Stimulated activated CD4-positive, alpha-beta T cell treated with anti-CD3 and anti-CD28 coated beads, TNF-alpha, amount 100 ng/mL, for 48 hours (primary cell): ENCODE data around the gene KLHL33.

Experiments used
- DNase-seq, 3 donors: peaks; one replicate each; pipeline ENCODE4 v3.0.0-alpha.2; 2020; ENCODE audit warnings: low read depth in 3 of 3

The KLHL33 gene

DNA sequence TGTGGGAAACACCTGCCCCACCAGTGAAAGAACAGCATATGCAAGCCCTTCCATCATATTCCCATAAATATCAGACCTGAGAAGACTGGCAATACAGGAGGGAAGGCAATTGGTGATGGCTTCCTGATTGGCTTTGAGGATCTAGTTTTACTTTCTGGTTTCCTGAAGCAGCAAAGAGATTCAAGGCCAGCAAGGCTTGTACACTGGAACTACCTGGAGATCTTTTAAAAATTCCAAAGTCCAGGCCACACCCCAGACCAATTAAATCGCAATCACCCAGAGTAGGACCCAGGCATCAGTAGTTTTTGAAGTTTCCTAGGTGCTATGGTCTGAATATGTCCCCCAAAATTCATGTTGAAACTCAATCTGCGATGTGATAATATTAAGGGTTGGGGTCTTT lies 19.7 kb downstream of the KLHL33 start:
- no peak for DNase-seq

DNA sequence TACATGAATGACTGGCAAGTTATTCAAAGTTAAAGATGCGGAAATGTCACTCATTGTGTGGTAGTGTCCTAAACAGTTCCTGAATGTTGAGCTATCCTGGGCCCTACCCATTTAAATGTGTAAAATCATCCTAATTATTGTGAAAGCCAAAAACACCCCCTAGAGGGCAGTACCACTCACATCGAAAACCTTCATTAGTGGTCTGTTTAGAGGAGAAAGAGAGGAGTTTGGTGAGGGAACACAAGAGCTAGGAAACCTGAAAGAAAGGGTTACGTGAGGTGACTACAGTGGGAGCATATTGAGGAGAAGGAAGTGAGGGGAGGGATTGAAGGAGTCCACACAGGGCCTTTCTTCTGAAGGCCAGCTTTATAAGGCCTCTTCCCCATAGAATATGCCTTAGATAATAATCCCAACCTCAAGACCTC lies 20.2 kb downstream of the KLHL33 start:
- DNase-seq, result no peak

DNA sequence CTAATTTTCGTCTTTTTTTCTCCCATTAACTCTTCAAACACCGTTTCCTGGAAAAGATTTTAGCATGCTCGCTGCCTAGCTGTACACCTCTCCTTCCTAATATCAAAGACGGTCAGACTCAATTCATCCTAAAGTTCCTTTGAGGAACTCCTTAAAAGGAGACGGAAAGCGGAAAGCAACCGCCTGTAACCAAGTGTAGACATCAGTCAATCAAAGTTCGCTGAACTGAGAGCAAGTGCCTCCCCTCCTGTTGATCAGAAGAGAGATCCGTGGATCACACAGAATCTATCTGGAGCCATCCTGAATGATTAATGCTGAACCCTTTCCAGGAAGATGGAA lies 22.3 kb downstream of the KLHL33 start:
- no peak for DNase-seq

DNA sequence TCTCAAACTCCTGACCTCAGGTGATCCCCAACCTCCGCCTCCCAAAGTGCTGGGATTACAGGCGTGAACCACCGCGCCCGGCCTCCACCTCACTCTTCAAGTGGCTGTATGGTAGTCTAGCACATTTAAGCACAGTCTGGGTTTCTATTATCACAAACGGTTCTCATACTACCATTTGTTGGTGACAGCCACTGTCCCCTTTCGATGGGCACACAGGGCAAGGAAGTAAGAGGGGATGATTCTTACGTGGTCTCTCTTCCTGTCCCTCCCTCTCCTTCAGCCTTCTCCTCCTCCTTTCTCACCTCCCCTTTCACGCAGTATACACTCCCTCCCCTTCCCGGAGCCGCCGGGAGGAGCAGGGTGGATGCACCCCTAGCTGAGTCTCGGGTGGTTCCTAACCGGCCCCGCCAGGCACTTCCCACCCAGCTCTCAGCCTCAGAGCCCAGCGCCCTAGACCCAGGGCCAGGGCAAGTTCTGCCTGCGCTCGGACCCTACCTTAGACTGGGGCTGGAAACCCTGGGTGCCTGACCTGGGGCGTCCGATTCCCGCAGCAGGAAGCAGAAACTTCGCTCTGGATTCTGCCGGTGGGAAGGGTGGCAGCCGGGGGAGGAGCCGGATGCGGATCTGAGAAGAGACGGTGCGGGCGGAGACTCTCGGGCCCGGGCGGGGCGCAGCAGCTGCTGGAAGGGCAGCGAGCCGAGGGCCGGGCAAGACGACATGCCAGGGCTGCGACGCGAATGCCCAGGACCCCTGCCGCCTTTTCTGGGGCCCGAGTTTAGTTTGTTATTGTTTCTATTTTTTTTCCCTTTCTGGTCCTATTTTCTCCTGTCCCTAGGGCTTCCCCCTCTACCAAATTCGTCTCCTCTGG lies 22.9 kb downstream of the KLHL33 start, which contains the start of gene TEP1:
TSS of gene TEP1 (minus strand) at position 626 of the 868 bp plus-strand sequence. CDS start 5,062 bp downstream, outside the sequence.
- DNase-seq, result peak; percentile 62 to 76 (median 62)

DNA sequence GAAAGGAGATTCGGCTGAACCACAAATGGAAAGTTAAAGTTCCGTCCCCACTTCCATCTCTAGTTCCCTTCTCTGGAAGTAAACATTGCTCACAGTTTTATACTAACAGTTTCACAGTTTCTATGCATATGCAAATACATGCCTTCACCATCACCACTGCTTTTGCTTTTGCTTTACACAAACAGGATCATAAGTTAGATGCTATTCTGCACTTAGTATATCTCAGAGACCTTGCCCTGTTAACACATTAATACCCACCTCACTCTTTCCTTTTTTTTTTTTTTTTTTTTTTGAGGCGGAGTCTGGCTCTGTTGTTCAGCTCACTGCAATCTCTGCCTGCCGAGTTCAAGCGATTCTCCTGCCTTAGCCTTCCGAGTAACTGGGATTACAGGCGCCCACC lies 23.6 kb downstream of the KLHL33 start:
- no peak for DNase-seq

DNA sequence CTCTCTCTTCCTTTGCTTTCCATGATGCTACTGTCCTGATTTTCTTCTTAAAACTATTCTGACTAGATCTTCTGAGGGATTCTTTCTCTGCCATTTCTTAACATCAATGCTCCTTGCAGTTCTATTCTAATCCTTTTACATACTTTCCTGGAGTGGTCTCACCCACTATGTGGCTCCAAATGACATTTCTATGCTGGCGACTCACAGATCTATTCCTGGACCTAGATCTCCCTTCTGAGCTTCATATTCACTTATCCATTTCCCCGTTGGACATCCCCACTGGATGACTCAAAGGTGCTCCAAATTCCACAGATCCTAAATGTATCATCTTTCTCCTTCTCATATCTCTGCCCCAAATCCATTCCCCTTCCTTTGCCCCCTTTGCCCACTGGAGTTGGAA lies 26.7 kb downstream of the KLHL33 start:
- DNase-seq, result no peak

DNA sequence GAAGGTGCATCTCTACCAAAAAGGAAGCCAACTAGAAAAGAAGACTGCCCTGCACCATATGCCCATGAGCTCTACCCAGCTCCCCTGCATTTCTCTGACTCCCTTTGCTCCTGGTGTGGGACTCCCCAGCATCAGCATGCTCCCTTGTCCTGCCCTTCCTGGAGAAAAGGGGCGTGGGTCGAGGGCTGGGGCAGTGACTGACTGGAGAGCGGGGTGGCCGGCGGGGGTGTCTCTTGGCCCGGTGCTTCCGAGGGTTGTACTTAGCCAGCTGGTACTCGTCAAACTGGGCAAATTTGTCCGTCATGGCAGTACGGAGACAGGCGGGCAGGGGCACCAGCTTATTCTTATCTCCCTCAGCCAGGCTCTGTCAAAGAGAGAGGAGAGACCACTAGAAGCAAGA lies 32.4 kb downstream of the KLHL33 start:
- DNase-seq, result no peak

DNA sequence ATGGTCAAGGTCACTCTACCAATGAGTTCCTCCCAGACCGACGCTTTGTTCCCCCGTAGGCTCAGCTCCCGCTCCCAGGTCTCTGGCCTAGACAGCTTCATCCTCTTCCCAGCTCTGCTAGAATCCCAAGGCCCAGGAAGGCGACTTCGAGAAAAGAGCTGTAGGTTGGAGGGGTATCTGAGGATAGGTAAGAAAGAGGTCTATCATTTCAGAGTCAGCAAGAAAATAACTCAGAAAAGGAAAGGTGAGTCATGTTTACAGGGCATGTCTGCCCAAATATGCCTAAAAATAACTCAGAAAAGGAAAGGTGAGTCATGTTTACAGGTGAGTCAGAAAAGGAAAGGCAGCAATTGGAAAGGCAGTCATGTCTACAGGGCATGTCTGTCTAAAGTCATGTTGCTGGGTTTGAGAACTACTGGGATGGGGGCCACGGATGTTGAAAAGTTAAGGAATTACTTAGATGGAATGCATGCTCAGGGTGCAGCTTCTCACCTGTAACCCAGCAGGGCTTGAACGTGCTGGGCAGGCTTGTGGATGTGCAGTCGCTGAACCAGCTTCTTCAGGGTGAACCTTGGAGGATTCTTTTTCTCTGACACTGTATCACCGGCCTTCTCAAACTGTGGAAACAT lies 34.9 kb downstream of the KLHL33 start:
- DNase-seq, result no peak

DNA sequence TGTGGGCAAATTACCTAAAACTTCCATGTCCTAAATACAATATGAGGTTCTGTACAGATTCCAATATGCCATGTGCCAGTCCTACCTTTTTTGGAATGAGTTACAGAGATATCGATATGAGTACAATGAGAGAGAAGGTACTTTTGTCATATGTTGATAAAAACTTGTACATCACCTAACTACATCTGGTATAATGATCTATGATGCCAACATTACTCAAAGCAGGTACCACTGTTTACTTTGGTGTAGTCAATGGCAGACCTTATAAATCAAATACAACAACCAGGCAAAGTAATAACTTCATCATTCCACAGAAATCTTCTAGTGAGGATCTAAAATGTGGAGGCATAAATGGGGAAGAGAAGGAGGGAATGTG lies 35.4 kb downstream of the KLHL33 start:
- DNase-seq, result no peak

DNA sequence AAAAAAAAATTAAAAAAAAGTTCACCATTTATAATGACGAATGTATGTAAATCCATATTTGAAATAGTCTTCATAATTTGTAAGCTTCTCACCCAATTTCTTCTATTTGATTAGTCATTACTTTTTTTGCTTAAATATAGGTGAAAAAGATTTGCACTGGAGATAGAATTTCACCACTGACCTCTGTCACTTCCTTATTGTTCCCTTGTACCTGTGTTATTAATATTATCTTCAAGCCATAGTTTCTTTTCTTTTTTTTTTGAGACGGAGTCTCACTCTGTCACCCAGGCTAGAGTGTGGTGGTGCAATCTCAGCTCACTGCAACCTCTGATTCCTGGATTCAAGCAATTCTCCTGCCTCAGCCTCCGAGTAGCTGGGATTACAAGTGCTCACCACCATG lies 38.5 kb downstream of the KLHL33 start:
- no peak for DNase-seq

DNA sequence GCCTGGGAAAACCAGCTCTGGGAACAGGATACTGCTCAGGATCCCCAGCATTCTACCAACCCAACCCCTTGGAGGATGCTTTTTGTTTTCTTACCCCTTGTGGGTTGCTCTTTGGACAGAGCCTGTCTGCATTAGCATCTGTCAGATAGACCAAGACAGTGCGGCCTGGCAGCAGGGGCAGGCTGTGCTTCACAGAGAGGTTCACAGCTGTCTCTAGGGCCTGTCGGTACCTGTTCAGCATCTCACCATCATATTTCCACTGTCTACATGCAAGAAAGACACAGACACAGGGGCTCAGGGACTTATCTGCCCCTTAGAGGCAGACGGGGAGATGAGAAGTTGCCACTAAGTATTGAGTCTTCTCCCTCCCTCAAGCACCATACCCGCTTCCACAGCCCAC lies 44.5 kb downstream of the KLHL33 start:
- no peak for DNase-seq

DNA sequence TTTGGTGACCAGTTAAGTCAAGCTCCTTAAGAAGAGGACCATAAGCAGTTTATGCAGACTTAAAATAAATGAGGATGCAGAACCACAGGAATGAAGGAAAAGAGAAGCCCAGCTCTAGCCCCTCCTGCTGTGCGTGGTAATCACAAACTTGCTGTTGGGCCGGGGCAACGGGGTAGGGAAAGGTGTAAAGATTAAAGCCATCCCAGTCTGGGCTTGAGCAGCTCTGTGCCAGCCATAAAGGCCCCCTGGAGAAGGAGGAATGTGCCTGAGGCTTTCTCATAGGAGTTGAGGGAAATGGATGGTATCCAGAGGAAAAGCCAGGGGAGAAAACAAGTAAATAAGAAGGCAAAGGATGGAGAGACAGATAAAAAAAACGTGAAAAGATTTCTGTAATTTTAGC lies 47.8 kb downstream of the KLHL33 start:
- DNase-seq, result no peak

DNA sequence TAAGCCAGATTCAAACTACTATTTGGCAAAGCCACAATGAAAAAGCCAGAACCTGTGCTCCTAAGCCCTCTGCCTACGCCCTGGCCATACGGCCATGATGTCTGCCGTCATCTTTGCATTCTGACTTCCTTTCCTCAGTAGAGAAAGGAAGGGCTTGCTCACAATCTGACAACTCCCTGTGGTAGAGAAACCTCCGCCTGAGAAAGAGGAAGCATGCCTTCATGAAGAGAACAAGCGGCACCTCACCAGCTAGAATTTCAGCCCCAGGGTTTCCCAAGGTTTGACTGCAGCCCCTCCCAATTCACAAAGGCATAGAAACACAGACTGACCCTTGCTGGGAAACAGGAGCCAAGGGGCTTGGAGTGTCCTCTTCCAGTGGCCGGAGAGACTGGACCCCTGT lies 48.4 kb downstream of the KLHL33 start:
- no peak for DNase-seq

DNA sequence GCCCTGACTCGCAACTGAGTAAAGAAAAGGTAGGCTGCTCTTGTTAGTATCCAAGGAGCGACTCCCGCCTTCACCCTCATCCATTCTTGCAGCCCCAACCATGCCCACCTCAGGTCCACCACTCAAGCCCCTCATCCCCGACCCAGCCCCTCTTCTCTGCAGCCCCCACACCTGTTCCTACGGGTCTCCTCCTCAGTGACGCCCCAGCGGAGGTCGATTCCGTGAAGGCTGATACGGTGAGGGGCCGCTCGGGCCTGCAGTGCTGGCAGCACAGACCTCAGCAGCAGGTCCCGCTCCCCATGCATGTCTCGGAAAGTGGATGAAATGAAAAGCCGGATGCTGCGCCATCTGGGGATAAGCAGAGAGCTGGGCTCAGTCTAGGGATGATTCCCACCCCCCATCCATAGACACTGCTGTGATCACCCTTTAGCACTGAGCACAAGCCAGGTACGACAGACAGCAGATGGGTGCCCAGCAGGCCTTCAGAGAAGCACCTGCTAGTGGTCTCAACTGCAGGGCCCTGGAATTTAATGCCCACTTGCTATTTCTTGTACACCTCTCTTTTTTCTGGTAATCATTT lies 49.6 kb downstream of the KLHL33 start:
- no peak for DNase-seq

DNA sequence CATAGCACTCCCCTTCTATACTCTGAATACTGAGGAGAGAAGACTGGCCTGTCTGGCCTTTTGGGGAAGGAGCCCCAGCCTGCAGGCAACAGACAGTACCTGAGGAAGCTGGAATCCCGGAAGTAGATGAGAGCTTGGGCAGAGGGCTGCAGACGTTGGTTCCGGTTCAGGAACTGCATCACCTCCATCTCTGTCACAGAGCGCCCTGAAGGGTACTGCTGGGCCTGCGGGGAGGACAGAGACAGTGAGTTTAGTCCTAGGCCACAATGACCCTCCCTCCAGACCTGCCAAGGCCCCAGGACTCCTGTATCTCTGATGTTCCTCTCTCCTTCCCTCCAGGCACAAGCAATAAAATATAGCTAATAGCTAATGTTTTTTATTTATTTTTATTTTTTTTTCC lies 51.1 kb downstream of the KLHL33 start:
- no peak for DNase-seq

DNA sequence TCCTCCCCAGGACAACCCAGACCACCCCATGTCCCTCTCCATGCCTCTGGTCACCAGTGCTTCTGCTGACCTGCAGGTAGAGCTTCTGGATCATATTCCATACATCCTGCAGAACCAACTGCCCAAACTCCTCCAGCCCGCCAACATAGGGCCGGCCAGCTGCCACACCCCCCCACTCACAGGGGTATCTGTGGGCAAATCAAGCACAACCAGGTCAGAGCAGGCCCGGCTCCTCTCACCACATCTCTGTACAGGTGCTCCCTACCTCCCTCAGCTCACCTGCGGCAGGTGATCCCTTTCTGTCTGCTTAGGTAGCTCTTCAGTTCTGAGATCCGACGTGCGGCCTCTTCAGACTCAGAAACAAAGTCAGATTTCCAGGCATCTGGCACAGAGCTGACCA lies 51.6 kb downstream of the KLHL33 start:
- DNase-seq, result no peak

DNA sequence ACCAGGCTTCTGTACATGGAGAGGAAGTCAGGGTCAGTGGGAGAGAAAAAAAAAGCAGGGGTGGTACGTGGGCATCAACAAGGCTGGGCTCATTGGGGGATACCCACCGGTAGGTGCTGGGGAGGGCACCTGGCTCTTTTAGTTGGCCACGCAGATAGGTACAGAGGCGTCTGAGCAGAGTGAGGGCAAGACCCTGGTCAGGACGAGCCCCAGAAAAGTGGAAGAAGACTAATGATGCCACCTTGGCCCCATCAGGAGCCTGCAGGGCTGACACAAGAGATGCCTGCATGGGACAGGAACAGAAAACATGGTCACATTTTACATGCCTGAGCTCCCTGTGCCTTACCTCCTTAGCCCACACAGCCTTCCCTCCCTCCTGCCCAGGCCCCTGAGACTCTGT lies 52.3 kb downstream of the KLHL33 start:
- DNase-seq, result no peak

DNA sequence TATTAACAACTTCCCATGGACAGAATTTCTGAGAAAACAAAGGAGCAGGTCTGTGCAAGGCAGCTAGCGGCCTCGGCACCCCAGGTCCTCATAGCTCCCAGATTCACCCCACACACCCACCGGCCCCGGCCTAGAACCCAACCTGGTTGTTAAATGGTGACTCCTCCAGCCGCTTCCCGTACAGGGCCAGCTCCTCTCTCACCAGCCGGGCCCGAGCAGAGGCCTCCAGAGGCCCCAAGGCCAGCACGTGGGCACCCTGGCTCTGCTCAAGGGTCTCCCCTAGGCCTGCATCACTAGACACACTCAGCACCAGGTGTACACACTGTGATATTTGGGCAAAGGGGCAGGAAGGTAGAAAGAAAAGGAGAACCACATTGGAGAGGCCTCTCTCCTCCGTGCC lies 52.9 kb downstream of the KLHL33 start:
- DNase-seq, result no peak

DNA sequence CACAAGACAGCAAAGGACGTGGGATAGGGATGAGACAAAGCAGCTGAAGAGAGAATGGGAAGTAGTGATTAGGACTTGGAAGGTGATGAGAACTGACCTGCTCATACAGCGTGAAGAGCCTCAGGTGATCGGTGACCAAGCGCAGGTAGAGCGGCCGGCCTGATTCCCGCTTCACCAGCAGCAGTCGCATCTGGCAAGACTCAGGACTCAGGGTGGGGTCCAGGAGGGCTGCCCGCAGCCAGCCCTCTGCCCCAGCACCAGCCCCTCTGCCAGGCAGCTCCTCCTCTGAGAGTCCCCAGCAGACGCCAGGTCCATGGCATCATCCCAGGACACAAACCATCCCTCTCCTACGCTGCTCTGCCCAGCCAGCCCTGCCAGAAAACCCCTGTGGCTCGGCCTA lies 53.4 kb downstream of the KLHL33 start:
- DNase-seq, result no peak

DNA sequence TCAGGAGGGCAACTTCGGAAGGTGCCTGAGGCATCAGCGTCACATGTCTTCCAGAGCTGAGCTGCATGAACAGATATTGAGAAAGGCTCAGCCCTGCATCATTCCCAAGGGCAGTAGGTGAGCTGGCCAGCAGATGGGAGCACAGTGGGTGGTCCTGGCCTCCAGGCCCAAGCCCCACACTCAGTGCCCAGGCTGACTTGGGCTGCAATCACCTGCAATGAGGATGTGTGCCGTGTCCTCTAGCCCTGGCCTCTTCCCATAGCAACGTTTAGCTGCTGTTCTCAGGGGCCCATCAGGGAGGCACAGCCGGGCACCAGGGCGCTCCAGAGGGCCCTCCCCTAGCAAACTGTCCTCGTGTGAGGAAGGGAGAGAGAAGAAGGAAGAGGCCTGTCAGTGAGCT lies 54.6 kb downstream of the KLHL33 start:
- no peak for DNase-seq

DNA sequence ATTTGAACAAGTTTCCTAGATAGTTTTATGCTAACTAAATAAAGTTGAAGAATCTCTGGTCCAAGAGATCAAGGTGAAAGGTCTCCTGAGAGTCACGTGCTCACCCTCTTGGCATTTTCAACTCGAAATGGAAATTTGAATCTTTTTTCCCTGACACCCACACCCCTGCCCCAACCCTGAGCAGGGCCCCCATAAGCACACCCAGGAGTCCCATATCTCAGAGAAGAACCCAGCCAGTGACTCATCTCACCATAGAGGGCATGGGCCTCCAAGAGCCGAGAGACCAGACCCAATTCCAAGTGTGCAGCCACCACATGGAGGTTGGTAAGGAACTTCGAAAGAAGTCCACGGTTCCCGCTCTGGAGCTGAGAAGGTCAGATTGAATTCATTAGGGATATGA lies 55.3 kb downstream of the KLHL33 start:
- no peak for DNase-seq

DNA sequence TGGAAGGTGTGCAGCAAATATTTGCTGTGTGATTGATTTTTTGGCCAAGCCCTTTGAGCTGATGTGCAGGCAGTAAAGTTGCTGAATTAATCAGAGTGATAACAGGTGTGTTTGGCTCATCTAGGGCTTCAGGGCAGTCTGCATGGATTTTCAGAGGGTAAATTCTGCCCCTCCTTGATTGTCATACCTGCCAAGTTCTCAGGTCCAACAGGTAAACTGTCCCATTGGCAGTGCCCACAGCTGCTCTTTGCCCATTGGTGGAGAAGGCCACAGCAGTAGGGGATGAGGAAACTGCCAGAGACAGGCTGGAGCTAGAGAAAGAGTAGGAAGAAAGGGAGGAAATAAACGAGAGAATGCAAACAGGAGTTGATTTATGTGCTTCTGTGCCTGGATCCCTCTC lies 56.2 kb downstream of the KLHL33 start:
- no peak for DNase-seq

DNA sequence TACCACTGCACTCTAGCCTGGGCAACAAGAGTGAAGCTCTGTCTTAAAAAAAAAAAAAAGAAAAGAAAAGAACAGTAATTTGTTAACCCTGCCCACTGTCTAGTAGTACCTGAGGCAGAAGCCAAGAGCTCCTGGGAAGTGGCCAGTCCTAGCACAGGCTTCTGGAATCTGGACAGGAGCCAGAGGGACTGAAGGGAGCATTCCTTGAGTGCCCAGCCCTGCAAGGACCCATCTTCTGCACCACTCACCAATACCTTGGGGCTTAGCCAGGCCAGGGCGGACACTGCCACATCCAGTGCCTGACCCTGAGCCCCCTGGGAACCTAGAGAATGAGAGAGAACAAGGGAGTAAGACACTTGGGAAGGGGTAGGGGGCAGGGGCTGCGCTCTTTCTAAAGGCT lies 58.8 kb downstream of the KLHL33 start:
- DNase-seq, result no peak
